ENCODE measurements around the gene GLIS1.

DNA sequence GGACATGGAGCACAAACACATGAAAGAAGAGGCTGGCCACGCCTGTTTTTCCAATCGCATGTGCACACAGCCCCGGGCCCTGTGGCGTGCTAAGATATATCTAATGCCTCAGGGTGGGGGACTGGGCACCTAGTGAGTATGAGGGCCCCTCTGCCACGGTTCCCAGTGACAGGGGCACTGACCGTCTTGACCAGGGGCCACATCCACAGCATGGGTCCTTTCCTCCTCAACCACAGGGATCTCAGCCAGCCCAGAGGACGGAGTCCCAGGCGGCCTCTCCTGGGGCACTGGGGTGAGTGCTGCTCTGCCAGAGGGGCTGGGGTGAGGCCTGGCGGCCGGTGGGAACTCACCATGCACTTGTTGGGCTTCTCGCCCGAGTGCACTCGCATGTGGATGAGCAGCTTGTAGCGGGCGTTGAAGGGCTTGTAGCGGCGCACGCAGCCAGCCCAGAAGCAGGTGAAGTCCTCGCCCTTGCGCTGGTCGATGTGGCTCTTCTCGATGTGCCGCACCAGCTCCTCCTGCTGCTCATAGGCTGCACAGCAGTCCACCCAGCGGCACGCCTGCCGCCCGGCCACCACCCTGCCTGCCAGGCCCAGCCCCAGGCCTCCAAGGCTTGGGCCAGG lies 145.1 kb downstream of the GLIS1 start:
- TF ChIP-seq CTCF (IDR thresholded peaks at IDR 0.05; ENCODE audit: insufficient read depth, low read depth, low read length) (no peak), EZH2 (IDR thresholded peaks at IDR 0.05; ENCODE audit: insufficient read depth, low read length) (no peak)
